Mucosa of descending colon (tissue), 3 donors: ENCODE measurements around the gene PRUNE1. TPM values are rescaled to one million over a fixed set of nuclear protein-coding genes. Genes with fewer than 3 reads are reported as not detected.

ENCODE experiments used
- ATAC-seq: fragments of 200-7000 bp; cut with Tn5 transposase; one replicate; pipeline ENCODE4 v1.9.1; 2020; ENCODE audit warnings: mild to moderate bottlenecking, moderate library complexity
- DNase-seq, 3 donors: peaks; one replicate each; pipeline ENCODE4 v3.0.0-alpha.2; 2020
- H3K36me3 ChIP-seq: fragments of 200-600 bp; one replicate; pipeline ENCODE4 v1.8.0; 2021; ENCODE audit warnings: low read depth, mild to moderate bottlenecking
- H3K4me1 ChIP-seq: fragments of 200-600 bp; one replicate; pipeline ENCODE4 v1.8.0; 2021; ENCODE audit warnings: low read depth, mild to moderate bottlenecking
- H3K4me3 ChIP-seq: fragments of 200-600 bp; one replicate; pipeline ENCODE4 v1.8.0; 2021; ENCODE audit warnings: mild to moderate bottlenecking
- H3K9me3 ChIP-seq: fragments of 200-600 bp; one replicate; pipeline ENCODE4 v1.8.0; 2021; ENCODE audit warnings: mild to moderate bottlenecking
- intact Hi-C, 2 donors: fragments of 100-400 bp; cut with DNase I in 1 of 2; cut with micrococcal nuclease in 1 of 2; formaldehyde crosslinking; loops; one replicate each; pipeline versions ENCODE4 v1.11.0 to v1.11.1; 2022; cut with DNase I, micrococcal nuclease
- total RNA-seq, 3 donors: library from RNA; stranded (reverse); fragmentation: NEBNext Ultra II Directional in 2 of 3; extraction: Animal tissue kit (Norgen Biotek cat#: 25700) in 2 of 3; gene quantifications; one replicate each; pipeline versions ENCODE4 v1.2.1 to v1.2.4, GENCODE V29; 2021 to 2023
- TF ChIP-seq, protein P1 (sequence below): fragments of 200-600 bp; IDR thresholded peaks from one replicate; pipeline ENCODE4 v1.8.0; 2022; ENCODE audit warnings: antibody characterized with exemption, mild to moderate bottlenecking
- donor health status: DM: no; HTN: no; CAD: no; lungs with moderate emphysema.
- donor health status: DM: no; HTN: no; CAD: no.
- donor health status: DM: no; HTN: yes; CAD: no.

PRUNE1 gene
- total RNA-seq, 3 donors from 2014 or later: 21.3 to 27.5 (median 23.3) TPM

- H3K9me3 ChIP-seq: no peaks in the 10 kb centered on the region
- no peak for DNase-seq
- H3K36me3 ChIP-seq: peaks cover 4% of the 10 kb centered on the region
- TF ChIP-seq, protein P1, sequence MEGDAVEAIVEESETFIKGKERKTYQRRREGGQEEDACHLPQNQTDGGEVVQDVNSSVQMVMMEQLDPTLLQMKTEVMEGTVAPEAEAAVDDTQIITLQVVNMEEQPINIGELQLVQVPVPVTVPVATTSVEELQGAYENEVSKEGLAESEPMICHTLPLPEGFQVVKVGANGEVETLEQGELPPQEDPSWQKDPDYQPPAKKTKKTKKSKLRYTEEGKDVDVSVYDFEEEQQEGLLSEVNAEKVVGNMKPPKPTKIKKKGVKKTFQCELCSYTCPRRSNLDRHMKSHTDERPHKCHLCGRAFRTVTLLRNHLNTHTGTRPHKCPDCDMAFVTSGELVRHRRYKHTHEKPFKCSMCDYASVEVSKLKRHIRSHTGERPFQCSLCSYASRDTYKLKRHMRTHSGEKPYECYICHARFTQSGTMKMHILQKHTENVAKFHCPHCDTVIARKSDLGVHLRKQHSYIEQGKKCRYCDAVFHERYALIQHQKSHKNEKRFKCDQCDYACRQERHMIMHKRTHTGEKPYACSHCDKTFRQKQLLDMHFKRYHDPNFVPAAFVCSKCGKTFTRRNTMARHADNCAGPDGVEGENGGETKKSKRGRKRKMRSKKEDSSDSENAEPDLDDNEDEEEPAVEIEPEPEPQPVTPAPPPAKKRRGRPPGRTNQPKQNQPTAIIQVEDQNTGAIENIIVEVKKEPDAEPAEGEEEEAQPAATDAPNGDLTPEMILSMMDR: no peak
- H3K4me1 ChIP-seq: no peaks in the 10 kb centered on the region
- no peak for ATAC-seq
- intact Hi-C loops: loop anchor here in 1 of 2 donors (5.0 kb wide), 1 partner anchor 47 kb away; no protein-coding TSS in a partner anchor
- H3K4me3 ChIP-seq: no peak overlapping the region
These were observed 26.9 kb downstream of the PRUNE1 start for GRCh38 chr1:151035167-151035566.

GRCh38 chr1:151036356-151036755, 28.1 kb downstream of the PRUNE1 start, which contains the start of gene BNIPL:
Gene BNIPL (plus strand): TSS chr1:151036586. CDS start chr1:151036726, 140 bp downstream.
- Histone ChIP-seq H3K9me3 (no peaks in the 10 kb centered on the region), H3K36me3 (peaks cover 4% of the 10 kb centered on the region), H3K4me3 (no peak within 1 kb of the TSS), H3K4me1 (no peaks in the 10 kb centered on the region)
- intact Hi-C loops: loop anchor here in 1 of 2 donors (5.0 kb wide), 1 partner anchor 46 kb away; no protein-coding TSS in a partner anchor
- no peak for DNase-seq
- TF ChIP-seq, protein P1: no peak
- ATAC-seq: no peak

GRCh38 chr1:151037032-151037431, 28.8 kb downstream of the PRUNE1 start:
- Histone ChIP-seq H3K4me1 (no peaks in the 10 kb centered on the region), H3K9me3 (no peaks in the 10 kb centered on the region), H3K36me3 (peaks cover 4% of the 10 kb centered on the region), H3K4me3 (no peak overlapping the region)
- intact Hi-C loops: loop anchor here in 1 of 2 donors (5.0 kb wide), 1 partner anchor 45 kb away; no protein-coding TSS in a partner anchor
- DNase-seq (no peak), ATAC-seq (no peak)
- TF ChIP-seq, protein P1: no peak

DNA sequence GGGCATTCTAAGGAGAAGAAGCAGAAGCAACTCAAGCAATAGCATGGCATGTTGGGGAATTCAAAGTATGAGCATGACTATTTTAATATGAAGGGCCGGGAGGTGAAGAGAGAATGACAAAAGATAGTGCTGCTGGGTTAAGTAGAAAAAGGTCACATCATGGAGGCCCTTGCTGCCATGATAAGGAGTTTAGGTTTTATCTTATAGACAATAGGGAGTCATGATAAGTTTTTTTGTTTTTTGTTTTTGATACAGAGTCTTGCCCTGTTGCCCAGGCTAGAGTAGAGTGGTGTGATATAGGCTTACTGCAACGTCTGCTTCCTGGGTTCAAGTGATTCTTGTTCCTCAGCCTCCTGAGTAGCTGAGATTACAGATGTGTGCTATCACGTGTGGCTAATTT, 31.3 kb downstream of the PRUNE1 start:
- Histone ChIP-seq H3K4me3 (no peak overlapping the region), H3K4me1 (no peaks in the 10 kb centered on the region), H3K9me3 (no peaks in the 10 kb centered on the region), H3K36me3 (no peaks in the 10 kb centered on the region)
- intact Hi-C loops: loop anchor here in 1 of 2 donors (5.0 kb wide), 1 partner anchor 43 kb away; no protein-coding TSS in a partner anchor
- ATAC-seq (no peak), DNase-seq (no peak)
- TF ChIP-seq, protein P1: no peak

DNA sequence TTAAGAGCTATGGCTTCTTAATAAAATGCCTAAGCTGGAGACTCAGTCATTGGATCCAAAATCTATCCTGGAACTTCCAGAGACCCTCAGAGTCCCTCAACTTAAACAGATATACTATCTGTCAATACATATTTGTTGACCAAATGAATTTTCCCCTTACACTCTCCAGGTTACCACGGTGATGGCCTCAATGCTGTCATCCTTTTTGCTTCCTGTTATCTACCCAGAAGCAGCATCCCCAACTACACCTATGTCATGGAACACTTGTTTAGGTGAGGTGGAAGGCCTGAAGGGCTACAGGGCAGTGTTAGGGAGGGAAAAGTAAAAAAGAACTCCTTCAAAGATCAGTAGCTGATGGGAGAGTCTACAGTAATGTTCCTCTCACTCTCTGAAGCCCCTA, 34.9 kb downstream of the PRUNE1 start:
- TF ChIP-seq, protein P1: no peak
- intact Hi-C loops: no loop called here

GRCh38 chr1:151047591-151047924, 39.3 kb downstream of the PRUNE1 start, which contains the start of gene C1orf56:
Gene C1orf56 (plus strand): TSS chr1:151047751. CDS start chr1:151047848, 97 bp downstream.
- peak within 1 kb of the TSS; percentile 37 for H3K4me3 ChIP-seq
- ATAC-seq (peak; percentile 83), DNase-seq (peak; percentile 70 to 80 (median 79))
- H3K36me3 ChIP-seq: peaks cover under 1% of the 10 kb centered on the region
- intact Hi-C loops: no loop called here
- peaks cover 6% of the 10 kb centered on the region for H3K4me1 ChIP-seq
- H3K9me3 ChIP-seq: no peaks in the 10 kb centered on the region
- TF ChIP-seq, protein P1: no peak

More for the DNA sequence above, 34.9 kb downstream of the PRUNE1 start:
- H3K36me3 ChIP-seq: no peaks in the 10 kb centered on the region
- peaks cover 6% of the 10 kb centered on the region for H3K4me1 ChIP-seq
- no peaks in the 10 kb centered on the region for H3K9me3 ChIP-seq
- no peak overlapping the region for H3K4me3 ChIP-seq
- DNase-seq: no peak
- no peak for ATAC-seq
